IMR-90 (cell line): Measurements from ENCODE around the gene CDKAL1. TPM values are rescaled to one million over a fixed set of nuclear protein-coding genes. Genes with fewer than 3 reads are reported as not detected.
A peak's percentile ranks its signal among the peaks of the same experiment; 100 is the strongest.

ENCODE experiments used
- ATAC-seq: fragments of 200-7000 bp; cut with Tn5 transposase; 2 replicates; pipeline ENCODE4 v1.9.1; 2020; ENCODE audit warnings: low read depth, mild to moderate bottlenecking, moderate library complexity
- BruUV-seq: library from RNA; stranded (reverse); fragments of 400-500 nt; replicated peaks from 2 replicates; lab custom pipeline; 2021; lab: Mats Ljungman, UMichigan
- CTCF ChIA-PET: fragments of 300-600 bp; formaldehyde crosslinking; extraction: SDS; loops from one replicate; lab custom pipeline; 2021; ENCODE audit warnings: antibody characterized with exemption; lab: Yijun Ruan, JAX
- POLR2A ChIA-PET: fragments of 300-600 bp; sonication (Branson Sonifier 250); formaldehyde crosslinking; loops from one replicate; lab custom pipeline; 2022; ENCODE audit warnings: antibody characterized with exemption; ENCODE audit not compliant: unreplicated experiment; lab: Charles Lee
- DNase-seq: peaks from one replicate; pipeline ENCODE4 v3.0.0; 2013
- H2AFZ ChIP-seq: replicated peaks from 2 replicates; pipeline ENCODE3; 2013; ENCODE audit warnings: low read length, mild to moderate bottlenecking; ENCODE audit not compliant: poor library complexity
- H2AK5ac ChIP-seq: 2 replicates; pipeline ENCODE4 v1.6.1; 2013; ENCODE audit warnings: low read depth, low read length, inconsistent platforms
- H2AK9ac ChIP-seq: replicated peaks from 2 replicates; pipeline ENCODE3; 2013; ENCODE audit warnings: mild to moderate bottlenecking, low read depth, low read length, moderate library complexity; ENCODE audit not compliant: poor library complexity
- H2BK120ac ChIP-seq: 2 replicates; pipeline ENCODE4 v1.6.1; 2013; ENCODE audit warnings: low read depth, low read length, inconsistent platforms
- H2BK15ac ChIP-seq: 3 replicates; pipeline ENCODE4 v1.6.1; 2013; ENCODE audit warnings: low read depth, low read length, inconsistent platforms
- H2BK20ac ChIP-seq: 2 replicates; pipeline ENCODE4 v1.6.1; 2013; ENCODE audit warnings: low read depth, mild to moderate bottlenecking, inconsistent platforms, low read length, moderate library complexity
- H2BK5ac ChIP-seq: 2 replicates; pipeline ENCODE4 v1.6.1; 2013; ENCODE audit warnings: mild to moderate bottlenecking, low read depth, low read length, inconsistent platforms; ENCODE audit not compliant: poor library complexity, severe bottlenecking
- H3K14ac ChIP-seq: replicated peaks from 2 replicates; pipeline ENCODE4 v1.6.1; 2013; ENCODE audit warnings: low read depth, low read length, inconsistent platforms
- H3K18ac ChIP-seq: 2 replicates; pipeline ENCODE4 v1.6.1; 2013; ENCODE audit warnings: low read depth, low read length, control low read depth
- H3K23ac ChIP-seq: 2 replicates; pipeline ENCODE4 v1.6.1; 2013; ENCODE audit warnings: low read depth, low read length, inconsistent platforms
- H3K27ac ChIP-seq: 2 replicates; pipeline ENCODE4 v1.5.1; 2013; ENCODE audit warnings: mild to moderate bottlenecking, control low read depth, low read length; ENCODE audit not compliant: insufficient read depth
- H3K27me3 ChIP-seq: 2 replicates; pipeline ENCODE4 v1.6.1; 2013; ENCODE audit warnings: low read length; ENCODE audit not compliant: control insufficient read depth, insufficient read depth
- H3K36me3 ChIP-seq: 2 replicates; pipeline ENCODE4 v1.6.1; 2013; ENCODE audit warnings: low read length, mixed read lengths; ENCODE audit not compliant: control insufficient read depth, insufficient read depth
- H3K4ac ChIP-seq: 2 replicates; pipeline ENCODE4 v1.6.1; 2013; ENCODE audit warnings: low read depth, low read length, inconsistent platforms
- H3K4me1 ChIP-seq: 2 replicates; pipeline ENCODE4 v1.6.1; 2013; ENCODE audit warnings: low read length, mixed read lengths; ENCODE audit not compliant: control insufficient read depth, insufficient read depth
- H3K4me2 ChIP-seq: 2 replicates; pipeline ENCODE4 v1.6.1; 2013; ENCODE audit warnings: low read depth, mild to moderate bottlenecking, control low read depth, low read length, moderate library complexity
- H3K4me3 ChIP-seq: 2 replicates; pipeline ENCODE4 v1.5.1; 2013; ENCODE audit warnings: low read depth, mild to moderate bottlenecking, control low read depth, low read length, moderate library complexity; ENCODE audit not compliant: insufficient read depth
- H3K56ac ChIP-seq: 2 replicates; pipeline ENCODE4 v1.6.1; 2013; ENCODE audit warnings: low read length, inconsistent platforms; ENCODE audit not compliant: insufficient read depth; ENCODE audit errors: extremely low read depth
- H3K79me1 ChIP-seq, 2 experiments: 2 replicates each; pipeline ENCODE4 v1.6.1; 2013; ENCODE audit warnings: low read length in 2 of 2, inconsistent platforms in 1 of 2, low read depth in 1 of 2
- H3K9ac ChIP-seq: 2 replicates; pipeline ENCODE4 v1.6.1; 2013; ENCODE audit warnings: low read depth, low read length, control low read depth
- H3K9me1 ChIP-seq: 2 replicates; pipeline ENCODE4 v1.6.1; 2013; ENCODE audit warnings: low read length, inconsistent platforms; ENCODE audit not compliant: insufficient read depth
- H3K9me3 ChIP-seq: 2 replicates; pipeline ENCODE4 v1.6.1; 2013; ENCODE audit warnings: low read length; ENCODE audit not compliant: control insufficient read depth, insufficient read depth
- H4K20me1 ChIP-seq: 2 replicates; pipeline ENCODE4 v1.6.1; 2013; ENCODE audit warnings: low read length, inconsistent platforms; ENCODE audit not compliant: insufficient read depth
- H4K5ac ChIP-seq: 2 replicates; pipeline ENCODE4 v1.6.1; 2013; ENCODE audit warnings: mild to moderate bottlenecking, low read depth, low read length, control low read depth
- H4K8ac ChIP-seq, 2 experiments: 2 replicates each; pipeline ENCODE4 v1.6.1; 2013; ENCODE audit warnings: low read depth in 2 of 2, low read length in 2 of 2, control low read depth in 1 of 2, inconsistent platforms in 1 of 2
- H4K91ac ChIP-seq: 2 replicates; pipeline ENCODE4 v1.6.1; 2013; ENCODE audit warnings: low read depth, low read length, inconsistent platforms; ENCODE audit not compliant: insufficient read depth
- CEBPB ChIP-seq: IDR thresholded peaks from 2 replicates; pipeline ENCODE4 v1.6.1; 2012; ENCODE audit warnings: low read depth, low read length, improper control_type of control experiment
- CHD1 ChIP-seq: IDR thresholded peaks from 2 replicates; pipeline ENCODE4 v1.6.1; 2012; ENCODE audit warnings: low read depth, low read length, improper control_type of control experiment
- WGBS, 2 experiments: methylation state at CpG; one replicate each; pipeline versions ENCODE4 v1.1.5 to v1.1.7; 2013; ENCODE audit warnings: missing lambda C conversion rate in 2 of 2; ENCODE audit not compliant: insufficient read length in 1 of 2; ENCODE audit errors: extremely low coverage in 2 of 2; 5-methylcytosine and 5-hydroxymethylcytosine counted together
- dilution Hi-C: fragments of 300-500 bp; cut with HindIII; formaldehyde crosslinking; loops from one replicate; pipeline ENCODE4 v1.14.3; 2018; ENCODE audit warnings: low sequenced_read_pairs; ENCODE audit not compliant: unreplicated experiment
- in situ Hi-C: fragments of 300-500 bp; cut with MboI; formaldehyde crosslinking; loops from 3 replicates; pipeline ENCODE4 v1.14.3; 2019; ENCODE audit warnings: low sequenced_read_pairs, inconsistent platforms, mixed read lengths
- intact Hi-C: fragments of 100-400 bp; cut with micrococcal nuclease; formaldehyde crosslinking; loops from 2 replicates; pipeline ENCODE4 v1.10.0; 2022
- polyA plus RNA-seq, 3 experiments: library from polyadenylated mRNA; depleted of rRNA; stranded (reverse); fragments of >200 nt; gene quantifications; 2 replicates each; pipeline ENCODE4 v1.2.3, GENCODE V29; 2012; ENCODE audit warnings: low replicate concordance in 1 of 3
- total RNA-seq: library from RNA; depleted of rRNA; stranded (reverse); fragments of >200 nt; gene quantifications from 2 replicates; pipeline ENCODE4 v1.2.3, GENCODE V29; 2012

CDKAL1 gene
- total and polyA plus RNA-seq, 2 of the 4 experiments (the other 2 are of a cell fraction): 3.7 to 13.1 TPM

GRCh38 chr6:20554326-20554725 is 20.1 kb downstream of the CDKAL1 start:
- no peak overlapping the region for H3K4ac ChIP-seq
- H2BK15ac ChIP-seq: no peak overlapping the region
- DNase-seq: no peak
- H2BK120ac ChIP-seq: no peak overlapping the region
- H2AK5ac ChIP-seq: no peak overlapping the region
- H3K9ac ChIP-seq: no peak overlapping the region
- in situ Hi-C loops: loop anchor here (25.0 kb wide), 1 partner anchor 1583 kb away; no protein-coding TSS in a partner anchor
- H2AK9ac ChIP-seq: no peak overlapping the region
- POLR2A ChIA-PET: no interaction called here
- CTCF ChIA-PET: interaction anchor here (1.2 kb wide), 1 partner anchor 9 kb away, joined by 7 read pairs; no protein-coding TSS in a partner anchor
- no CpG with 5 or more reads among the region's 2 CpGs for WGBS, 2 experiments
- no peaks in the 10 kb centered on the region for H4K20me1 ChIP-seq
- H3K27ac ChIP-seq: no peak overlapping the region
- no peak overlapping the region for H2AFZ ChIP-seq
- dilution Hi-C loops: no loop called here
- H3K56ac ChIP-seq: no peak overlapping the region
- no peak overlapping the region for H3K18ac ChIP-seq
- H4K91ac ChIP-seq: no peak overlapping the region
- no TSS peak for BruUV-seq
- no peaks in the 10 kb centered on the region for H3K4me1 ChIP-seq
- no peak overlapping the region for H3K14ac ChIP-seq
- no peak overlapping the region for H3K23ac ChIP-seq
- no peak overlapping the region for H3K4me3 ChIP-seq
- TF ChIP-seq CEBPB (peak; percentile 72), CHD1 (no peak)
- H3K27me3 ChIP-seq: no peaks in the 10 kb centered on the region
- ATAC-seq: no peak
- intact Hi-C loops: no loop called here
- no peak overlapping the region for H4K5ac ChIP-seq
- H3K36me3 ChIP-seq: peaks cover 4% of the 10 kb centered on the region; the same call in 1 of the 2 replicates
- H4K8ac ChIP-seq: no peak overlapping the region
- no peaks in the 10 kb centered on the region for H3K9me1 ChIP-seq
- no peak overlapping the region for H2BK5ac ChIP-seq
- no peak overlapping the region for H3K4me2 ChIP-seq
- no peaks in the 10 kb centered on the region for H3K79me1 ChIP-seq
- no peaks in the 10 kb centered on the region for H3K9me3 ChIP-seq
- H2BK20ac ChIP-seq: no peak overlapping the region
